IPS-NIHi7 (cell line): ENCODE results near the gene OSBPL8.
"Not testable (repeated sequence)": the region's sequence is repeated elsewhere in the genome, so short reads cannot be mapped to it uniquely, and the experiment has no call there.

Experiments
- DNase-seq: peaks from one replicate; pipeline ENCODE4 v3.0.0; 2012; ENCODE audit warnings: mixed read lengths; ENCODE audit errors: extremely low spot score

The OSBPL8 gene

DNA sequence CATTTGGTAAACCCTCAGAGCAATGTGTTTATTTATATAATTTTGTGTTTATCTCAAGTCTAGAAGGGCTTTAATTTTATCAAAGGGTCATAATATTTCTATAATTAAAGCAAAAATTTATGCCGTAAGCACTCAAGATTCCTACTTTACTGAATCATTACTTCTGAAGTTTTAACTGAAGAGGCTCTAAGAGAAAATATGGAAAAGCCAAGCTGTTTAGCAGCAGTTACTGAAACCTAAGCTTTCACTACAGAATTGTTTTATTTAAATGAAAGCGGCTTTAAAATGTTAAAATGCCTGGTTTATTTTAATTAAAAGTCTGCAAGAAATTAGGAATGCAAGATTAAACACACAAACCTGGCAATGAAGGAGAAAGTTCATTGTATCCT lies 137.4 kb downstream of the OSBPL8 start:
- no peak for DNase-seq

DNA sequence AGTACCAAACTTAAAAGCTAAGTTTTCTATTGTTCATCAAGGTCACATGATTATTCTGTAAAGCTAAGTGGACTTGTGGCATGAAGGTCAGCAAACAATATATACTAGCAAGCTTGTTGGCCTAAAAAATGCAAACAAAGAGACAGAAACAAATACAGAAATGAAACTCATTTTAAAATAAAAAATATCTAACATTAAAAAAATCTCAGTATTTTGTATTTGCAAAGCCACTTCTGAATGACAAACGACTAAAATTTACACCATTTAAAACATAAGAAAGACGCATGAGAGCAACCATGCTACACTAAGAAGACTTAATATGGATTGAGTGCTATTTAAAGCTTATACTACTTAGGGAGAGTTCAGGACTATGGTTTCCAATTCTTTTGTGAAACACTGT lies 138.5 kb downstream of the OSBPL8 start:
- no peak for DNase-seq

DNA sequence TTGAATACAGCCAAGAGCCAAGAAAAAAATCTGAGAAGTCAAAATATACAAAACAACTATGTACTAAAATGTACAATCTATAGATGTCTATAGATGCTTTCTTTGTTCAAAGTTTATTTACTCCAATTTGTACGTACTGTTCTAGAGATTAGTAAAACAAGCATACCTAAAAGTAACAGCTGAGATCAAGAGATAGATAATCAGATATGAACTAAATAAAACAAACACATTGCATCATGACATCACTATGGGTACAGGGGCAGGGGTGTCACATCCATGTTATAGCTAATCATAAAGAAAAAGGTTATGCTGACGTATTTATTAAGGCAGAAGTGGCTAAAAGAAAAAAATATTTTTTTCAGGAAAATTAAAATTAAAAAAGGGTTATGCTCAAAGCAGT lies 139.3 kb downstream of the OSBPL8 start:
- DNase-seq, result no peak

DNA sequence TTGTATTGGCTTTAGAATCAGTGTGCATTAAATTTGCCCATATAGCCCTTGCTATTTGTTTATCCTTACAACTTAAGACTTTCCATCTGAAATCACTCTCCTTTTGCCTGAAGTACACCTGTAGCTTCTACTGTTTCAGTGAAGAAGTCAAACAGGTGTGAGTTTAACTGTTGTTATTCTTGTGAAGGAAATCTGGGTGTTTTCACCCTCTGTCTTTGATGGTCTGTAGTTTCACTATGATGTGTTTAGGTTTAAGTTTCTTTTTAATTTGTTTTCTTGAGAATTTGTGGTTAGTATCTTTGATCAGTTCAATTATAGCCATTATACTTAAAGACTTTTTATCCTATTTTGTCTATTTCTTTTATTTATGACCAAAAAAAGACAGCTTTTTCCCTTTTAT lies 142.5 kb downstream of the OSBPL8 start:
- DNase-seq, result no peak

DNA sequence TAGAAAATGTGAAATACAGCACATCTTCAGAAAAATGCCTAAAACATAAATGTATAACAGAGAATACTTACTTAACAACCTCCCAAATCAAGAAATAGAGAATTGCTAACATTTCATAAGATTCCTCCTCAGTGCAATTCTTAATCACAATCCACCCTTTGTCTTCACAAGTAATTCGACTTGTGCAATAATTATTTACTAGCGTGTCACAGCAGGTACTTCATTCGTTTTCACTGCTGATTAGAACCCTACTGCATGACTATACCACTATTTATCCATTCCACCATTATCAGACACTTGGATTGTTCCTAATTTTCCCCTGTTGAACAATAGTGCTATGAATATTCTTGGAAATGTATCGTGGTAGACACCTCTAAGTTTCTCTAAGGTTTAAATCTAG lies 146.4 kb downstream of the OSBPL8 start:
- no peak for DNase-seq

DNA sequence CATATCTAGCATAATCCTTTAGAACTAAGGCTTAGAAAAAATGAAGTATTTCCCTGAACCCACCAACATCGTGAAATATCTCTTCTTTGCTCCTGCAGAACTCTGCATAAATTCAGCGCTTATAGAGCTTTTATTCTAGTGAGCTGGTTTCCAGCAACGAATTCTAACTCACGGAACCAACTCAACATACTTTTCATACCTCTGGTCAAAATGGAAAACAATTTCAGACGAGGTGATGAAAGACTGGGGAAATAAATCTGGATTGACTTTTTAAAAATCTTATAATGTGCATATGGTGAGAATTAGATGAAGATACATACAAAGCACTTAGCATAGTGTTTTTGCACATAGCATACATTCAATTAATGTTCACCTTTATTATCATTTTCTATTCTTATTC lies 148.8 kb downstream of the OSBPL8 start:
- no peak for DNase-seq

DNA sequence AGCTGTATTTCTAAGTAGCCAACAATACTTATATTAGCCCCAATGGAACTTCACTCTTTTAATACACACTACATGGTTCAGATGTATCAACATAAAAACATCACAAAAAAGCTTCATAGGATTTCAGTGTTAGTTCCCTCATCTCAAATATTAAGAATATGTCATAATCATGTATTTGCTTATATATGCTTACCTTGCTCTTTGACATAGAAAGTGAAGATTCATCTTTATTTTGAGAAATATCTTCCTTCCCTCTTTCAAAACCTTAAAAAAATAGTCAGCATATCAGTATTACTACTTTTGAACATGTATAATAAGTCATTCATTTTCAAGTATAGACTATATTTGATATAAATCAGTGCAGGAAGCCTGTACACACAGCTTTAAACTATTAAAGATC lies 149.2 kb downstream of the OSBPL8 start:
- no peak for DNase-seq

DNA sequence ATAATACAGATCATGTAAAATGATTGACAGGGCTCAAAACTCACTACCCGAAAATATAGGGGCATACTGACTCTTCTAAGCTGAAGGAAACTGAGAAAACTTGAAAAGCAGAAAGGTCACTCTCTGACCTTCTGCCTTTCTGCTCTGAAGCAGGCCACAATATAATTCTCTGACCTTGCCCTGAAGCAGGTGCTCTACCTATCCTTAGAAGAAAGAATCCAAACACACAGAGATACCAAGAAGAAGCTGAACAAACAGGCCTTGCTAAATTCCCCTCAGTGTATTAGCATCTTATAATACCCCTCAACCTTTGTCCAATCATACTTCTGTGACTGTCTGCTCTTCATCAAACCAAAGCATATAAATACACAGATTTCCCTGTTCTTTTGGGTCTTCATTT lies 150.5 kb downstream of the OSBPL8 start:
- no peak for DNase-seq

DNA sequence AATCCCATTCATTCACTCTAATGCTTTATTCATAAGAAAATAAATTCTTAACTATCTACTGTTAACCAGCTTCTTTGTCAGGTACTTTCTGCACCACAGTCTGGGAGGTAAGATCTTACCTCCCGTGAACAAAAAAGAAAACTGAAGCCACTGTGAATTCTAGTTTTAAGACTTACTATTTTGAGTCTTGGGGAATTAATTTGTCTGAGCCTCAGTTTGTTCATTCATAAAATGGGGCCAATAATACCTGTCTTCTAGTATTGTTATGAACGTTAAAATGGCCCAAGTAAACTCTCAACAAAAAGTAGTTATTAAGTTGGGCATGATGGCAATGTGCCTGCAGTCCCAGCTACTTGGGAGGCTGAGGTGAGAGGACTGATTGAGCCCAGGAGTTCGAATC lies 151.9 kb downstream of the OSBPL8 start:
- DNase-seq, result no peak

DNA sequence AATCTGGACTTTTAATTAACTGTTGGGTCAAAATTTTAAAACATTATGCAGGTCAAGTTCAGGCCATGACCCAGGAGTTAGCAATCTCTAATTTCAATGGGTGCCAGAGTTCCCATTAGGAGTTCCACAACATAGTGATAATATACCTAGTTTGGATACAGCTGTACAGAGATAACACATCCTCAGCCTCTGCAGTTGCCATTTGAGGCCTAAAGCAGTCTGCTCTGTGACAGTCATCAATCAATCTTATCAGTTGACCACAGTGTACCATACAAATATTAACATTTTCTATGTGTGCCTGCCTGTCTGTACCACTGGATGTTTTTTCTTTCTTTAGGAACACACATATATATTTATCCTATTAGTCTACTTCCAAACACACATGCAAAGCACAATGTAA lies 157.3 kb downstream of the OSBPL8 start:
- no peak for DNase-seq

DNA sequence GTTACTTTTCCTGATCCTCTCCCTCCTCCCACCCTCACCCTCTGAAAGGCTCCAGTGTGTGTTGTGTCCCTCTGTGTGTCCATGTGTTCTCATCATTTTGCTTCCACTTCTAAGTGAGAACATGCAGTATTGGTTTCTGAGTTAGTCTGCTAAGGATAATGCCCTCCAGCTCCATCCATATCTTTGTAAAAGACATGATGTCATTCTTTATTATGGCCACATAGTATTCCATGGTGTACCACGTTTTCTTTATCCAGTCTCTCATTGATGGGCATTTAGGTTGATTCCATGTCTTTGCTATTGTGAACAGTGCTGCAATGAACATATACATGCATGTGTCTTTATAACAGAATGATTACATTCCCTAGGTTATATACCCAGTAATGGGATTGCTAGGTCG lies 159.4 kb downstream of the OSBPL8 start:
- DNase-seq, result no peak

DNA sequence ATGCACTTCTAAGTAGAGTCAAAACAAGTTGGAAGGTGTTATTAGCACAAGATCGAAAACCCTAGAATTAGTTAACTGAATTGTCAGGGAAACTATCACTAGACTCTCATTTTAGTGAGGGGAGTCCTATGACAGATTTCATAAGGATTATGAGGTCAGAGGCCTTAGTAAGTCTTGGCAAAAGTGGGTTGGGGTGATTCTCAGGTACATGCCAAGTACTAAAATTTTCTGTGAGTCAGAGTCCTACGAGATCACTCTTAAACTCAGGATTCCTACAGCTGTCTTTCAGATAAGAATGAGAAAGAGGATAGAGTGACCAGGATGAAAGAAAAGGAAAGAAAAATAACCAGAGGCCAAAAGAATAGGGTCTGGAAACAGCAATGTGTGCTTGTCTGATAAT lies 160.5 kb downstream of the OSBPL8 start:
- no peak for DNase-seq

DNA sequence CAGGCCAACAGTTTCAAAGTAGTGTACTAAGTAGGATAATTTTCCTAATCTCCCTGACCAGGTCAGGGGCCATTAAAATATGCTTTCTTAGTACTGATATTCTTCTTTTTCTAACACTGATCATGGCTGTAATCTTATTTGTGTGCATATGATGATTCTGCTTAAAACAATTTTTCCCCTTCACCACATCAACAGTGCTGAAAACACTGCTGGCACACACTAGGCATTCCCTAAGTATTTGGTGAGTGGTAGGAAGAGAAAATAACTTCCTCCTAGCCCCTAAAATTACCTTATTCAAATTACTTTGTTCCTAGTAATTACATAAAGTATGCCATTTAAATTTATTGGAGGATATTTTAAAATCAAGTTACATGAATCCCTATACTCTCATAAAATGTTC lies 161.5 kb downstream of the OSBPL8 start:
- no peak for DNase-seq

DNA sequence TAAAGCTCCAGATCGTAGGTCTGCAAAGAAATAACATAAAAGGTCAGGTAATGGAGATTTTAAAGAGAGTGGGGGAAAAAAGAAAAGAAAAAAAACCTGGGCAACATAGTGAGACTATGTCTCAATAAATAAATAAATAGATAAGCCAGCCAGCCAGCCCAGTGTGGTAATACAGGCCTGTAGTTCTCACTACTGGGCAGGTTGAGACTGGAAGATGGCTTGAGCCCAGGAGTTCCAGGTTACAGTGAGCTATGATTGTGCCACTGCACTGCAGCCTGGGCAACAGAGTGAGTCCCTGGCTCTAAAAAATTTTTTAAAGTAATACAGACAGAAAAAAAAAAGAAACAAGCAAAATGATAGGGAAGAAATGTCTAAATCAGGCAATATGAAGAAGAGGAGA lies 168.1 kb downstream of the OSBPL8 start:
- no peak for DNase-seq

DNA sequence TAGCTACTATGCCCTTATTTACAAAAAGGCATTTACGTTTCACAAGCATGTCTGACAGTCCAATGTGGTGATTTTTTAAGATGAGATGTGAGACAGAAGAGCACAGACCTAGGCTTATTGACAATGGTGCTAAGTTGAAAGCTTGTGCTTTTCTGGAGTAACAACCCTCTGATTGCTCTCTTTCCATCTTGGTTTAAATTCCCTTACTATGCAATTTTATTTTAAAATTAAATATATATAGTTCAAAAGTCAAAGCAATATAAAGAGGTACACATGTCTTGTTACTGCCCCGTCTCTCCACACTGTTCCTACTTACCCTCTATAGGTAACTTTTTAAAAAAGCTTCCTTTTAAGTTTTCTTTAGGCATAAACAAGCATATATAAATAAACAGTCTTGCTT lies 172.0 kb downstream of the OSBPL8 start:
- DNase-seq, result no peak

DNA sequence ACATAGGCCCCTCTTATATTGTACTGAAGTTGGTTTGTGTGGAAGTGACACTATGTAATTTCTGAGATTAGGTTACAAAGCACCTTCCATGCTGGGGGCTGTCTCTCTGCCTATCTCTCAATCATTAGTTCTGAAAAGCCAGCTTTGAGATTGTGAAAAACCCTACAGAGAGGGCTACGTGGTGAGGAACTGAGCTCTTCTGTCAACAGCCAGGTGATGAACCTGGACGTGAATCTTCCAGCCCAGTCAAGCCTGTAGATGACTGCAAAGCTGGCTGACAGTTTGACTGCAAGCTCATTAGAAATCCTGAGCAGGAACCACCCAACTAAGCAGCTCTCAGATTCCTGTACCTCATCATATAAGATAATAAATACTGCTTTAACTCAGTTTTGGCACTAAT lies 175.0 kb downstream of the OSBPL8 start:
- peak; percentile 8 for DNase-seq

DNA sequence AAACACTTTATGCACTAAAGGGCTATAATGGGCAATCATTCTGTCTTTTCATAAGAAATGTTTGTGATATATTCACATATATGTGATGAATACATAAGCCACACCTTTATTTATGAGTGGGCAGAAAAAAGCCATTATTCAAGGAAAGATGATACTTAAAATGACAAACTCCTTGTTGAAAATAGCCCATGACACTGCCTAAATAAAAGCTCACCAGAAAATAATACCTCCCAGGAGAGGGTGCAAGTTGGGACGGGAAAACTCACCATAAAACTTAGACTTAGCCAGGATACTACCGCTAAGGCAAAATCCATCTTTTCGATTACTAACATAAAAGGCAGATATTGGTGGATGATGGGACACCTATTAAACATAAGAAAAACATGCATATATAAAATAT lies 175.6 kb downstream of the OSBPL8 start:
- no peak for DNase-seq

DNA sequence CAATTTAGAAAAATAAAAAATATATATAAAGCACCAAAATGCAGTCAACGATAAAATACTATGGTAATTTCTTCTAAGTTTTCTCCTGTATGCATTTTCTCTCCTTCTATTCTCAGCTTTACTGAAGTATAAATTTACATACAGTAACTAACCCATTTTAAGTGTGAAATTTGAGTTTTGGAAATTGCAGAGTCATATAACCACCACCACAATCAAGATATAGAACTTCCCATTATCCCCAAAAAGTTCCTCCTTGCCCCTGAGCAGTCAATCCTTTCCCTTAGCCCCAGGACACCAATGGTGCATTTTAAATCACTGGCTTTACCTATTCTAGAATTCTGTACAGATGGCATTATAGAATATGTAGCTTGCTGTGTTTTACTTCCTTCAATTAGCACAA lies 180.3 kb downstream of the OSBPL8 start:
- no peak for DNase-seq

DNA sequence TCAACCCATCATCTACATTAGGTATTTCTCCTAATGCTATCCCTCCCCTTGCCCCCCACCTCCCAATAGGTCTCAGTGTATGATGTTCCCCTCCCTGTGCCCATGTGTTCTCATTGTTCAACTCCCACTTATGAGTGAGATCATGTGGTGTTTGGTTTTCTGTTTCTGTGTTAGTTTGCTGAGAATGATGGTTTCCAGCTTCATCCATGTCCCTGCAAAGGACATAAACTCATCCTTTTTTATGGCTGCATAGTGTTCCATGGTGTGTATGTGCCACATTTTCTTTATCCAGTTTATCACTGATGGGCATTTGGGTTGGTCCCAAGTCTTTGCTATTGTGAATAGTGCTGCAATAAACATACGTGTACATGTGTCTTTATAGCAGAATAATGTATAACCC lies 182.7 kb downstream of the OSBPL8 start:
- DNase-seq, result not testable (repeated sequence)

DNA sequence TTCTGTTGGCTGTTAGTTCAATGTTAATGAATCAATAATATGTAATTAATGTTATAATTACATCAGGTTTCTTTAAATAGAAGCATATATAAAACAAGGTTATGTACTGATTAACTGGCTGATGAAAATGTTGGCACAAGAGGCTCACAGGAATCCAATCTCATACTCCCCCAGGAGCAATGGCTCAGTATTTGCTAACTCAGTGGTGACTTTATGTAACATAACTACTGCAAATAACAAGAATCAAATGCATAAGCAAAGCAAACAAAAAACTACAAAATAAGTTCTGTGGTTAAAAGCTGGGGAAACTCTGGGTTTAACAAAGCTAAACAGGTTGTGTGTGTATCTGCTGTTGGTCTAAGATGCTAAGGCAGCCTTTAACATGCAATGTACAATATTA lies 183.6 kb downstream of the OSBPL8 start:
- DNase-seq, result no peak

DNA sequence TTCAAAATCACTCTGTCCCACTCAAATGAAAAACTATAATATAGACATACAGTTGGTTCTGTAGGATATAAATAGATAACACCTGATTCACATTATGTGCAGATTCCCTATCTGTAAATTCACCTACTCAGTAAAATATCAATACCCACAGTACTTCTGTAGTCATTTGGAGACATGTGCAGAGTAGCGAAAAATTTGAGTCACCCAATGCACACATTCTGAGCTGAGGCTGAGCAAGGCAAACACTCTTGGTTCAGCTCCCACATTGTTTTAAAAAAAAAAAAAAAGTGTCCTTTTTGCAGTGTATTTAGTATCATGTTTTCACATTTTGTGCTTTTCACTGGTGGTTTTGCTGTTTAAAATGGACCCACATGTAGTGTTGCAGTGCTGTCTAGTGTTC lies 184.1 kb downstream of the OSBPL8 start:
- DNase-seq, result no peak

DNA sequence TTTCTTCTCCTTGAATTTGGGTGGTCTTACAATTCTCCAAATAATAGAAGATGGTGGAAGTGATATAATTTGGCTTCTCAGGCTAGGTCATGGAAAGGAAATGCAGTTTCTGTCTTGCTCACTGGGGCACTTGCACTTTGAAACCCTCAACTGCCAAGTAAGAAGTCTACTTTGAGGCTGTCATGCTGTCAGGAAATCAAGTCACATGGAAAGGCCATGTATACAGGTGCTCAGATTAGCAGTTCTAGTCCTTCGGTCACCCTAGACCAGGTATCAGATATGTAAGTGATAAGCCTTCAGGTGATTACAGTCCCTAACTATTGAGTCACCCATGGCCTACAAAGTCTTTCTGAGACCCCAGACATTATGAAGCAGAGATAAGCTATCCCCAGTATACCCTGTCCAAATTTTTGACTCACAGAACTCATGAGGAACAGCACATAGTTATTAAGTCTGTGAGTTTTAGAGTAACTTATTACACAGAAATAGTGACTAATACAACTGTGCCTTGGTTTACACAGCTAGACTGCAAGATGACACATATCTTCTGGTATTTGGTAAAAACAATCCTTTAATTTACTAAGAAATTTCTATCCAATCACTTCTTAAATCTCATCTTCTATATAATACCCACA lies 185.1 kb downstream of the OSBPL8 start:
- DNase-seq, result no peak

DNA sequence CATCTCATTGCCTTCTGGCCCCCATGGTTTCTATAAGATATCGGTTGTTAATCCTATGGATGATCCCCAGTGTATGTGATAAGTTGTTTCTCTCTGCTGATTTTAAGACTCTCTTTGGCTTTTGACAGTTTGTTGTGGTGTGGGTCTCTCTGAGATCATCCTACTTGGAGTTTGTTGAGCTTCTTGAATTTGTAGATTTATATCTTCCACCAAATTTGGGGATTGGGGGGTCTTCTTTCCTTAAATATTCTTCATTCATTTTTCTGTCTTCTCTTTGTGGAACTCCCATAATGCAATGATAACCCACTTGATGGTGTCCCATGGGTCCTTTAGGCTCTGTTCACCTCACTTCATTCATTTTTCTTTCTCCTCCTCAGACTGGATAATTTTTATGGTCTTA lies 191.3 kb downstream of the OSBPL8 start:
- no peak for DNase-seq

DNA sequence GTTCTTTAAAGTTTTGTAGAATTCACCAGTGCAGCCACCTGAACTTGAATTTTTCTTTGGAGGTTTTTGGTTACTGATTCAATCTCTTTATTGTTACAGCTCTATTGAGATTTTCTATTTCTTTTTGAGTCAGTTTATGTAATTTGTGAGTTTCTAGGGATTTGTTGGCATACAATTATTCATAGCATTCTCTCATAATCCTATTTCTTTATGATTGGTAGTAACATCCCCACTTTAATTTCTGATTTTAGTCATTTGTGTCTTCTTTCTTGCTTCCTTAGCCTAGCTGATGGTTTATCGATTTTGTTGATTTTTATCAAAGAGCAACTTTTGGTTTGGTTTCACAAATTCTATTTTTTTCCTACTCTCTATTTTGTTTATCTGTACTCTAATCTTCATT lies 193.4 kb downstream of the OSBPL8 start:
- DNase-seq, result no peak

DNA sequence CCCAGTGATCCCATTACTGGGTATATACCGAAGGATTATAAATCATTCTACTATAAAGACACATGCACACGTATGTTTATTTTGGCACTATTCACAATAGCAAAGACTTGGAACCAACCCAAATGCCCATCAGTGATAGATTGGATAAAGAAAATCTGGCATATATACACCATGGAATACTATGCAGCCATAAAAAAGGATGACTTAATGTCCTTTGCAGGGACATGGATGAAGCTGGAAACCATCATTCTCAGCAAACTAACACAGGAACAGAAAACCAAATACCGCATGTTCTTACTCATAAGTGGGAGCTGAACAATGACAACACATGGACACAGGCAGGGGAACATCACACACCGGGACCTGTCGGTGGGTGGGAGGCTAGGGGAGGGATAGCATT lies 195.4 kb downstream of the OSBPL8 start:
- not testable (repeated sequence) for DNase-seq
